Endothelial cell of umbilical vein (primary cell): ENCODE measurements around the gene GRK6.

Source experiments
- EZH2 ChIP-seq: IDR thresholded peaks from 2 replicates; pipeline ENCODE4 v1.6.1; 2012; ENCODE audit warnings: borderline replicate concordance, low read depth, mild to moderate bottlenecking, moderate library complexity, low read length, inconsistent platforms; ENCODE audit not compliant: severe bottlenecking
- MYC ChIP-seq: IDR thresholded peaks from one replicate; pipeline ENCODE4 v1.6.1; 2011; ENCODE audit warnings: mild to moderate bottlenecking, low read depth, low read length
- POLR2AphosphoS5 ChIP-seq: IDR thresholded peaks from 2 replicates; pipeline ENCODE4 v1.6.1; 2012; ENCODE audit warnings: low read depth, mild to moderate bottlenecking, control low read depth, low read length, moderate library complexity; ENCODE audit not compliant: insufficient read depth
- TF ChIP-seq, protein P1 (sequence below), 2 donors: IDR thresholded peaks; 1 replicate in 1 of 2; 2 replicates in 1 of 2; pipeline ENCODE4 v1.5.1; 2011; ENCODE audit warnings: low read length in 2 of 2, mild to moderate bottlenecking in 2 of 2, moderate library complexity in 2 of 2, control low read depth in 1 of 2, inconsistent platforms in 1 of 2, low read depth in 1 of 2; ENCODE audit not compliant: insufficient read depth in 1 of 2; ENCODE audit errors: extremely low read depth in 1 of 2
- TF ChIP-seq, protein P2 (sequence below): IDR thresholded peaks from 2 replicates; pipeline ENCODE4 v1.6.1; 2011; ENCODE audit not compliant: insufficient read depth, insufficient read length

DNA sequence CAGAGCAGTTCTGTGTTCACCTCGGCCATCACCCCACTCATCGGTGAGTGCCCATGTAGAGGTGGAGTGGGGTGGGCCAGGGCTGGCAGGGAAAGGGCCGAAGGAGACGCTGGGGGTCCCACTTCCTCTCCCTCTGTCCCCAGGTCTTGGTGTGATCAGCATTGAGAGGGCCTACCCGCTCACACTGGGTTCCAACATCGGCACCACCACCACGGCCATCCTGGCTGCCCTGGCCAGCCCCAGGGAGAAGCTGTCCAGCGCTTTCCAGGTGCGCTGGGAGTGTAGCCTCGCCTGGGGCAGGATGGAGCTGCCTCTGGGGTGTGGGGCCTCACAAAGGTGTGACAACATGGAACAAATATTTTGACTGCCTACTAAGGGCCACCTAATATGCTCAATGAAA, 29.7 kb upstream of the GRK6 start:
- TF ChIP-seq, protein P1, sequence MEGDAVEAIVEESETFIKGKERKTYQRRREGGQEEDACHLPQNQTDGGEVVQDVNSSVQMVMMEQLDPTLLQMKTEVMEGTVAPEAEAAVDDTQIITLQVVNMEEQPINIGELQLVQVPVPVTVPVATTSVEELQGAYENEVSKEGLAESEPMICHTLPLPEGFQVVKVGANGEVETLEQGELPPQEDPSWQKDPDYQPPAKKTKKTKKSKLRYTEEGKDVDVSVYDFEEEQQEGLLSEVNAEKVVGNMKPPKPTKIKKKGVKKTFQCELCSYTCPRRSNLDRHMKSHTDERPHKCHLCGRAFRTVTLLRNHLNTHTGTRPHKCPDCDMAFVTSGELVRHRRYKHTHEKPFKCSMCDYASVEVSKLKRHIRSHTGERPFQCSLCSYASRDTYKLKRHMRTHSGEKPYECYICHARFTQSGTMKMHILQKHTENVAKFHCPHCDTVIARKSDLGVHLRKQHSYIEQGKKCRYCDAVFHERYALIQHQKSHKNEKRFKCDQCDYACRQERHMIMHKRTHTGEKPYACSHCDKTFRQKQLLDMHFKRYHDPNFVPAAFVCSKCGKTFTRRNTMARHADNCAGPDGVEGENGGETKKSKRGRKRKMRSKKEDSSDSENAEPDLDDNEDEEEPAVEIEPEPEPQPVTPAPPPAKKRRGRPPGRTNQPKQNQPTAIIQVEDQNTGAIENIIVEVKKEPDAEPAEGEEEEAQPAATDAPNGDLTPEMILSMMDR (IDR thresholded peaks at IDR 0.05; ENCODE audit: extremely low read depth in 1 of 2, insufficient read depth in 1 of 2, low read depth in 1 of 2, low read length in 2 of 2): no peak
- TF ChIP-seq, protein P2, sequence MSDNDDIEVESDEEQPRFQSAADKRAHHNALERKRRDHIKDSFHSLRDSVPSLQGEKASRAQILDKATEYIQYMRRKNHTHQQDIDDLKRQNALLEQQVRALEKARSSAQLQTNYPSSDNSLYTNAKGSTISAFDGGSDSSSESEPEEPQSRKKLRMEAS: no peak
- no peak for TF ChIP-seq MYC
- no peak for TF ChIP-seq POLR2AphosphoS5
- TF ChIP-seq EZH2: no peak
